Psoas muscle (tissue), 8 donors: ENCODE data around the gene PTPN3. TPM values are rescaled to one million over a fixed set of nuclear protein-coding genes. Genes with fewer than 3 reads are reported as not detected.

Source experiments
- ATAC-seq, 4 donors: fragments of 200-7000 bp; cut with Tn5 transposase; one replicate each; pipeline ENCODE4 v1.9.1; 2020; ENCODE audit warnings: moderate library complexity in 3 of 4, mild to moderate bottlenecking in 2 of 4
- DNase-seq, 2 donors: peaks; one replicate each; pipeline ENCODE4 v3.0.0-alpha.2; 2020
- H3K27ac ChIP-seq: fragments of 200-600 bp; one replicate; pipeline ENCODE4 v1.8.0; 2022
- H3K27me3 ChIP-seq, 3 donors: fragments of 200-600 bp in 1 of 3; one replicate each; pipeline versions ENCODE4 v1.6.1 to v1.8.0; 2013 to 2022; ENCODE audit warnings: low read length in 2 of 3, mild to moderate bottlenecking in 2 of 3, moderate library complexity in 1 of 3; ENCODE audit not compliant: insufficient read depth in 3 of 3
- H3K36me3 ChIP-seq, 2 donors: fragments of 200-600 bp in 1 of 2; one replicate each; pipeline versions ENCODE4 v1.6.1 to v1.8.0; 2013 to 2022; ENCODE audit warnings: low read depth in 1 of 2, mild to moderate bottlenecking in 1 of 2, moderate library complexity in 1 of 2; ENCODE audit not compliant: insufficient read depth in 1 of 2
- H3K4me1 ChIP-seq: fragments of 200-600 bp; one replicate; pipeline ENCODE4 v1.8.0; 2022
- H3K4me3 ChIP-seq: fragments of 200-600 bp; one replicate; pipeline ENCODE4 v1.8.0; 2022; ENCODE audit warnings: mild to moderate bottlenecking
- H3K9me3 ChIP-seq: fragments of 200-600 bp; one replicate; pipeline ENCODE4 v1.8.0; 2022
- WGBS, 3 donors: extraction: QIAGEN DNeasy Blood & Tissue Kit; methylation state at CpG; one replicate each; pipeline versions ENCODE4 v1.1.6 to v1.1.7; 2013; 5-methylcytosine and 5-hydroxymethylcytosine counted together
- intact Hi-C, 2 donors: fragments of 100-400 bp; cut with DNase I; formaldehyde crosslinking; loops; one replicate each; pipeline versions ENCODE4 v1.11.0 to v1.14.2; 2022
- polyA plus RNA-seq, 3 donors: library from polyadenylated mRNA; stranded (reverse); fragments of 200-250 nt; gene quantifications; one replicate each; pipeline ENCODE4 v1.2.3, GENCODE V29; 2013
- total RNA-seq, 4 donors: library from RNA; stranded (reverse); fragmentation: NEBNext Ultra II Directional in 2 of 4; extraction: Animal tissue kit (Norgen Biotek cat#: 25700) in 2 of 4; gene quantifications; one replicate each; pipeline versions ENCODE4 v1.2.1 to v1.2.4, GENCODE V29; 2021 to 2023
- TF ChIP-seq, protein P1 (sequence below): fragments of 200-600 bp; IDR thresholded peaks from one replicate; pipeline ENCODE4 v1.8.0; 2022; ENCODE audit warnings: antibody characterized with exemption
- donor health status: healthy with polysubstance abuse.
- donor health status: DM: no; HTN: no; CAD: no; lungs with moderate emphysema.
- donor health status: Bipolar disorder and iron deficiency.
- donor health status: healthy.
- donor health status: DM: yes; HTN: yes; CAD: no.
- donor health status: DM: no; HTN: no; CAD: no.
- donor health status: DM: no; HTN: no; CAD: no.
- donor health status: DM: yes; HTN: yes; CAD: no.

Gene PTPN3
- total and polyA plus RNA-seq, 7 donors: 8.8 to 130 (median 46.5) TPM

DNA sequence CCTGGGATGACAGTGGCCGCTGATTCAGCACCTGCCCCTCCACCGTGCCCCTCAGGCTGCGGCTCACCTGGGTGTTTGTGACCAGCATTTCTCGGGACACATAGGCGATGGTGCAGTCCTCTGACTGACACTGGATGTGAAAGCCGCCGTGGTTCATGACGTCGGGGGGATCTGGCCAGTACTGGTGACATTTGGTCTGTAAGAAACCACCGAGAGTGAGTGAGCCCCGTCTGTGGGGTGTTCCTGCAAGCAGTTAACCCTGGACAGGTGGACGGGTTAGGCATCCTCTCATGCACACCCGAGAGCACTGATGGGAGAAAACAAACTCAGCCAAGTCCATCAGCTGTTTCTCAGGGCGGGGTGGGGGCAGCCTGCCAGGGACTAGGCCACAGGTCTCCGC, 114.8 kb downstream of the PTPN3 start:
- Histone ChIP-seq H3K27ac (no peak overlapping the region), H3K4me3 (no peak overlapping the region), H3K27me3 (no peaks in the 10 kb centered on the region), H3K9me3 (no peaks in the 10 kb centered on the region), H3K4me1 (no peaks in the 10 kb centered on the region), H3K36me3 (peaks cover 0 to 100% of the 10 kb centered on the region in 2 donors)
- ATAC-seq: peak in 3 of 4 donors; percentile 16 to 46 (median 23)
- 66 to 73% (median 69%) methylated on average over 15 of the region's 15 CpGs for WGBS, 3 donors
- TF ChIP-seq, protein P1, sequence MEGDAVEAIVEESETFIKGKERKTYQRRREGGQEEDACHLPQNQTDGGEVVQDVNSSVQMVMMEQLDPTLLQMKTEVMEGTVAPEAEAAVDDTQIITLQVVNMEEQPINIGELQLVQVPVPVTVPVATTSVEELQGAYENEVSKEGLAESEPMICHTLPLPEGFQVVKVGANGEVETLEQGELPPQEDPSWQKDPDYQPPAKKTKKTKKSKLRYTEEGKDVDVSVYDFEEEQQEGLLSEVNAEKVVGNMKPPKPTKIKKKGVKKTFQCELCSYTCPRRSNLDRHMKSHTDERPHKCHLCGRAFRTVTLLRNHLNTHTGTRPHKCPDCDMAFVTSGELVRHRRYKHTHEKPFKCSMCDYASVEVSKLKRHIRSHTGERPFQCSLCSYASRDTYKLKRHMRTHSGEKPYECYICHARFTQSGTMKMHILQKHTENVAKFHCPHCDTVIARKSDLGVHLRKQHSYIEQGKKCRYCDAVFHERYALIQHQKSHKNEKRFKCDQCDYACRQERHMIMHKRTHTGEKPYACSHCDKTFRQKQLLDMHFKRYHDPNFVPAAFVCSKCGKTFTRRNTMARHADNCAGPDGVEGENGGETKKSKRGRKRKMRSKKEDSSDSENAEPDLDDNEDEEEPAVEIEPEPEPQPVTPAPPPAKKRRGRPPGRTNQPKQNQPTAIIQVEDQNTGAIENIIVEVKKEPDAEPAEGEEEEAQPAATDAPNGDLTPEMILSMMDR: no peak
- intact Hi-C loops: no loop called here
- DNase-seq: no peak

DNA sequence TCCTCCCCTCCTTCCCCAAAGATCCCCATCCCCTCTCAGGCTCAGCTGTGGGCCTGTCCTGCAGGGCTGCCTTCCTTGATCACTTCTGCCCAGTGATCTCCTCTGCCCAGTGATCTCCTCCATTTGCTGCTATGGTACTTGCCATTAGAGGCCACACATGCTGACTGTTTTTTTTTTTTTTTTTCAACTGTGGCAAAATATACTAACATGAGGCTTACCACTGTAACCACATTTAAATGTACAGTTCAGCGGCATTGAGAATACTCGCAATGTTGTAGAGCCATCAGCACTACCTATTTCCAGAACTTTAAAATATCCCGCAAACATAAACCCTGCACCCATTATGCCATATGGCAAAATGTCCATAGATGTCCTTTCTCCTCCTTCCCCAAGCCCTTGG, 115.5 kb downstream of the PTPN3 start:
- H3K27ac ChIP-seq: no peak overlapping the region
- H3K4me3 ChIP-seq: no peak overlapping the region
- DNase-seq (no peak), ATAC-seq (no peak)
- TF ChIP-seq, protein P1: no peak
- WGBS, 3 donors: 96 to 99% (median 97%) methylated on average over 3 of the region's 3 CpGs
- H3K4me1 ChIP-seq: no peaks in the 10 kb centered on the region
- no peaks in the 10 kb centered on the region for H3K9me3 ChIP-seq
- intact Hi-C loops: no loop called here
- peaks cover 0 to 99% of the 10 kb centered on the region in 2 donors for H3K36me3 ChIP-seq
- no peaks in the 10 kb centered on the region for H3K27me3 ChIP-seq

DNA sequence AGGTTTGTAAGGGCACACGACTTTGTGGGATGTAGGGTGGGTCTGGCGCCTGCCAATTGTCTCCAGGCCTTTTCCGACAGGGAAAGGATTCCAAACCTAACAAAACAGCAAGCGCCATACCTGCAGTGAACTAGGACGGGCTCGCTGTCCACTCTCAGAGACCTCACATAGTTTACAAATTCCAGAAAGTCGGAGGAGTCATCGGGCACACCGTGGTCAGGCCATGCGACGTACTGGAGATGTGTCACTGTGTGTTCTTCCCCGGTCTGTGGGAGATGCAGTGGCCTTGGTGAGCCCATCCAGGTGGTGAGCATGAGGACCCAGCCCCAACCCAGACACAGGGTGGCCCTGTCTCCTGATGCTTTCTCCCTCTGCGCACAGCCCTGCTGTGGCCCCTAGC, 115.9 kb downstream of the PTPN3 start:
- 93 to 97% (median 94%) methylated on average over 13 of the region's 13 CpGs for whole genome bisulfite sequencing, 3 donors
- no peak for DNase-seq
- no peak for ATAC-seq
- Histone ChIP-seq H3K4me3 (no peak overlapping the region), H3K27me3 (no peaks in the 10 kb centered on the region), H3K9me3 (no peaks in the 10 kb centered on the region), H3K27ac (no peak overlapping the region), H3K4me1 (no peaks in the 10 kb centered on the region), H3K36me3 (peaks cover 0 to 97% of the 10 kb centered on the region in 2 donors)
- intact Hi-C loops: no loop called here
- TF ChIP-seq, protein P1: no peak

DNA sequence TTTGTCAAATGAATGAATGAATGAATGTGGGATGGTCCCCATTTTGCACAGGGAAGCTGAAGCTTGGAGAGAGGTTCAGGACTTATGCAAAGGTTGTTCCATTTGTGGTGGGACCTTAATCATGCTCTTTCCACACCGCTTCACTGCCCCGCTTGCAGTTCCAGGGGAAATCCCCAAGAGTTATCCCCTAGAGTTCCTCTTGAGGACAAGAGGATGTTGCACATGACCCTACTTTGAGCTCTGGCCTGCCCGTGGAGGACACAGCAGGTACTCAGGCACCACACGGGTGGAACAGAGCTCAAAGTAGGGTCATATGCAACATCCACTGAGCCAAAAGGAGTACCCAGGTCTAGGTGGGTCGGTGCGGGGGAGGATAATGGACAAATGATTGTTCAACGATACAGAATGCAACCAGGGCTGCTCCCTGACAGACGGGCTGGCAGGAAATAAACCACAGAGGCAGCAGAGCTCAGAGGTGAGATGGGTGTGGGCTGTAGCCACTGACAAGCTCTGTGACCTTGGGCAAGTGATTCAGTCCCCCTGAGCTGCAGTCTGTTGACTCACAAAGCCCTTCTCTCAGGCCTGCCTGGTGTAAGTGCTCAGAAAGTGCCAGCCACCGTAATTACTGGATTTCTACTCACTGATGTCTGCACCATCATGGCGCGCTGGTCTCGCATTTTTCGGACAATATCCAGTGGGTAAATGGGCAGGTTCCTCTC, 116.9 kb downstream of the PTPN3 start:
- H3K4me3 ChIP-seq: no peak overlapping the region
- no peak overlapping the region for H3K27ac ChIP-seq
- peak in 1 of 4 donors; percentile 13 for ATAC-seq
- DNase-seq: no peak
- intact Hi-C loops: no loop called here
- H3K27me3 ChIP-seq: no peaks in the 10 kb centered on the region
- TF ChIP-seq, protein P1: no peak
- WGBS, 3 donors: 83 to 89% (median 88%) methylated on average over 13 of the region's 13 CpGs
- H3K4me1 ChIP-seq: no peaks in the 10 kb centered on the region
- H3K9me3 ChIP-seq: no peaks in the 10 kb centered on the region
- H3K36me3 ChIP-seq: peaks cover 0 to 93% of the 10 kb centered on the region in 2 donors

DNA sequence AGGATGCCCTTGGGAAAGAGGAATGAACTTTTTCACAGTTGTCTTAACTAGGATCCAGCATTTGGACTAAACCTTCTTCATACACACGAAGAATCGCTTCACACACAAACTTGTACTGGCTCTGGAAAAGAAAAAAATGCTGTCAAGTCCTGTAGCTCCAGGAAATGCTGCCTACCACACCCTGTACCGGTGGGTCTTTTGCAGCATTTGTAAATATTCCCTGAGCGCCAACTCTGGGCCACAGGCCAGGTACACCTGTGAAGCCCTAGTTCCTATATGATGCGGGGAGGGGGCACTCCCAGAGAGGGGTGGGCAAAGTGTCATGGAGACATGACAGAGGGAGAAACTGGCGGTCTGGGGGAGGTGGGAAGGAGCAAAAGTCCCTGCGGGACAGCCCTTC, 118.6 kb downstream of the PTPN3 start:
- TF ChIP-seq, protein P1: no peak
- ATAC-seq: no peak
- intact Hi-C loops: no loop called here
- H3K4me3 ChIP-seq: no peak overlapping the region
- peaks cover 0 to 77% of the 10 kb centered on the region in 2 donors for H3K36me3 ChIP-seq
- no peaks in the 10 kb centered on the region for H3K4me1 ChIP-seq
- WGBS, 3 donors: 82 to 87% (median 86%) methylated on average over 7 of the region's 7 CpGs
- no peaks in the 10 kb centered on the region for H3K9me3 ChIP-seq
- no peak for DNase-seq
- no peak overlapping the region for H3K27ac ChIP-seq
- H3K27me3 ChIP-seq: no peaks in the 10 kb centered on the region
